Ovary (tissue), 9 donors: ENCODE data around the gene SPAG16. TPM values are rescaled to one million over a fixed set of nuclear protein-coding genes. Genes with fewer than 3 reads are reported as not detected.

Experiments
- DNase-seq, 5 donors: peaks; one replicate each; pipeline ENCODE4 v3.0.0-alpha.2; 2019 to 2020
- H3K27ac ChIP-seq, 2 donors: fragments of 200-600 bp; one replicate each; pipeline versions ENCODE4 v1.5.1 to v1.8.0; 2019 to 2022
- H3K27me3 ChIP-seq: fragments of 200-600 bp; one replicate; pipeline ENCODE4 v1.8.0; 2022
- H3K36me3 ChIP-seq: fragments of 200-600 bp; sonication (generic); one replicate; pipeline ENCODE4 v1.5.1; 2019
- H3K4me1 ChIP-seq: one replicate; pipeline ENCODE4 v1.8.1; 2013; ENCODE audit warnings: mild to moderate bottlenecking, moderate library complexity; ENCODE audit not compliant: insufficient read depth
- H3K4me3 ChIP-seq: fragments of 200-600 bp; sonication (generic); one replicate; pipeline ENCODE4 v1.5.1; 2017
- H3K9me3 ChIP-seq, 2 donors: fragments of 200-600 bp in 1 of 2; sonication (generic) in 1 of 2; one replicate each; pipeline versions ENCODE4 v1.5.1 to v1.8.1; 2013 to 2019; ENCODE audit warnings: mild to moderate bottlenecking in 1 of 2, moderate library complexity in 1 of 2
- EP300 ChIP-seq: sonication (generic); formaldehyde crosslinking; IDR thresholded peaks from one replicate; pipeline ENCODE4 v1.6.1; 2017; ENCODE audit warnings: antibody characterized with exemption
- POLR2A ChIP-seq: fragments of 450-650 bp; IDR thresholded peaks from one replicate; pipeline ENCODE4 v1.6.1; 2017; ENCODE audit warnings: antibody characterized with exemption, mild to moderate bottlenecking, moderate library complexity
- WGBS, 3 donors: extraction: QIAGEN DNeasy Blood & Tissue Kit in 1 of 3; methylation state at CpG; one replicate each; pipeline versions ENCODE4 v1.1.5 to v1.1.7; 2013 to 2017; 5-methylcytosine and 5-hydroxymethylcytosine counted together
- intact Hi-C, 4 donors: fragments of 100-400 bp; cut with DNase I; formaldehyde crosslinking; loops; one replicate each; pipeline versions ENCODE4 v1.11.0 to v1.15.1; 2022 to 2023
- polyA plus RNA-seq, 2 donors: library from polyadenylated mRNA; stranded (reverse); fragments of 200-250 nt in 1 of 2; fragments of 350-450 nt in 1 of 2; fragmentation: Illumina TruSeq in 1 of 2; extraction: RNeasy Lipid Tissue Mini Kit (QIAGEN cat#74804) in 1 of 2; gene quantifications; one replicate each; pipeline ENCODE4 v1.2.3, GENCODE V29; 2013 to 2014
- total RNA-seq, 7 donors: library from RNA; depleted of rRNA in 2 of 7; stranded (reverse); fragments of >200 nt in 2 of 7; fragmentation: NEBNext Ultra II Directional in 3 of 7; extraction: Animal tissue kit (Norgen Biotek cat#: 25700) in 3 of 7; gene quantifications; one replicate each; pipeline versions ENCODE4 v1.1.0 to v1.2.4, GENCODE V29; 2016 to 2023
- TF ChIP-seq, protein P1 (sequence below), 3 donors: fragments of 450-650 bp in 2 of 3; fragments of 200-600 bp in 1 of 3; IDR thresholded peaks; one replicate each; pipeline versions ENCODE4 v1.5.1 to v1.8.0; 2016 to 2022; ENCODE audit warnings: antibody characterized with exemption in 3 of 3, mild to moderate bottlenecking in 1 of 3
- donor health status: DM: no; HTN: no; CAD: no; lungs with moderate emphysema.
- donor health status: DM: no; HTN: no; CAD: no.
- donor health status: Bipolar disorder and iron deficiency.
- donor health status: DM: yes; HTN: yes; CAD: no.
- donor health status: DM: no; HTN: no; CAD: no.
- donor health status: DM: yes; HTN: yes; CAD: no.

SPAG16 gene
- total and polyA plus RNA-seq, 9 donors: 25.2 to 58.7 (median 28.9) TPM

DNA sequence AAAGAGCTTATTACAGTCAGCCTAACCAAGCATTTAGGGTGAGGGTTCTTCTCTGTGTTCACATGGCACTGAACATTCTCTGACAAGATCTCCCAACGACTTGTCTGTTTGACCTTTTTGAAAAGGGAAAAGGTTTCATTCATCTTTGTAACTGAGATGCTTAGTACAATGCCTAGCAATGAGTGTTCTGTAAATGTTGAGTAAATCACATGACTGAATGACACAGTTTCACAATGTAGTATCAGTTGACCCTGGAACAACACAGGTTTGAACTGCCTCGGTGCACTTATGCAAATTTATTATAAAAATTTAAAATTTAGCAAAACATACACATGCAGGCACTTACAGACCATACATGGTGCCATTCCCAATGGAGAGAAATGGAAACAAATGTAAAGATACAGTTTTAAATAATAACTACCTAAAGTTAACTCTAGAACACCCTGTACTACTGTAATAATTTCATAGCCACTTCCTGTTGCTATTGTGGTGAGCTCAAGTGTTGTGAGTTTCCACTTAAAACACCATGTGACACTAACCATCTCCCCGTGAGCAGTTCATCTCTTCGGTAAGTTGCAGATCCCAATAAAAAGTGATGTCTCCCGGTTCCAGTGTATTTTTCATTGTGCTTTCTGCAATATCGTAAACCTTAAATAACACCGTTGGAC, 1092.5 kb downstream of the SPAG16 start:
- intact Hi-C loops: loop anchor here in 1 of 4 donors (5.0 kb wide), 1 partner anchor 239 kb away; no protein-coding TSS in a partner anchor
- Histone ChIP-seq H3K27me3 (no peaks in the 10 kb centered on the region), H3K36me3 (no peaks in the 10 kb centered on the region), H3K4me1 (no peaks in the 10 kb centered on the region), H3K27ac (no peak overlapping the region), H3K9me3 (no peaks in the 10 kb centered on the region), H3K4me3 (no peak overlapping the region)
- 81 to 83% (median 83%) methylated on average over 7 of the region's 7 CpGs for WGBS, 3 donors
- no peak for DNase-seq
- TF ChIP-seq, protein P1, sequence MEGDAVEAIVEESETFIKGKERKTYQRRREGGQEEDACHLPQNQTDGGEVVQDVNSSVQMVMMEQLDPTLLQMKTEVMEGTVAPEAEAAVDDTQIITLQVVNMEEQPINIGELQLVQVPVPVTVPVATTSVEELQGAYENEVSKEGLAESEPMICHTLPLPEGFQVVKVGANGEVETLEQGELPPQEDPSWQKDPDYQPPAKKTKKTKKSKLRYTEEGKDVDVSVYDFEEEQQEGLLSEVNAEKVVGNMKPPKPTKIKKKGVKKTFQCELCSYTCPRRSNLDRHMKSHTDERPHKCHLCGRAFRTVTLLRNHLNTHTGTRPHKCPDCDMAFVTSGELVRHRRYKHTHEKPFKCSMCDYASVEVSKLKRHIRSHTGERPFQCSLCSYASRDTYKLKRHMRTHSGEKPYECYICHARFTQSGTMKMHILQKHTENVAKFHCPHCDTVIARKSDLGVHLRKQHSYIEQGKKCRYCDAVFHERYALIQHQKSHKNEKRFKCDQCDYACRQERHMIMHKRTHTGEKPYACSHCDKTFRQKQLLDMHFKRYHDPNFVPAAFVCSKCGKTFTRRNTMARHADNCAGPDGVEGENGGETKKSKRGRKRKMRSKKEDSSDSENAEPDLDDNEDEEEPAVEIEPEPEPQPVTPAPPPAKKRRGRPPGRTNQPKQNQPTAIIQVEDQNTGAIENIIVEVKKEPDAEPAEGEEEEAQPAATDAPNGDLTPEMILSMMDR (IDR thresholded peaks at IDR 0.05): no peak
- TF ChIP-seq EP300: no peak
- no peak for TF ChIP-seq POLR2A

GRCh38 chr2:214377286-214377624, 1093.0 kb downstream of the SPAG16 start:
- H3K4me1 ChIP-seq: no peaks in the 10 kb centered on the region
- DNase-seq: no peak
- no peaks in the 10 kb centered on the region for H3K36me3 ChIP-seq
- intact Hi-C loops: loop anchor here in 1 of 4 donors (5.0 kb wide), 1 partner anchor 240 kb away; no protein-coding TSS in a partner anchor
- no peak overlapping the region for H3K27ac ChIP-seq
- no peaks in the 10 kb centered on the region for H3K9me3 ChIP-seq
- TF ChIP-seq POLR2A (no peak), EP300 (no peak)
- TF ChIP-seq, protein P1 (IDR thresholded peaks at IDR 0.05): no peak
- H3K4me3 ChIP-seq: no peak overlapping the region
- H3K27me3 ChIP-seq: no peaks in the 10 kb centered on the region
- WGBS, 3 donors: 89 to 93% (median 90%) methylated on average over 5 of the region's 5 CpGs

DNA sequence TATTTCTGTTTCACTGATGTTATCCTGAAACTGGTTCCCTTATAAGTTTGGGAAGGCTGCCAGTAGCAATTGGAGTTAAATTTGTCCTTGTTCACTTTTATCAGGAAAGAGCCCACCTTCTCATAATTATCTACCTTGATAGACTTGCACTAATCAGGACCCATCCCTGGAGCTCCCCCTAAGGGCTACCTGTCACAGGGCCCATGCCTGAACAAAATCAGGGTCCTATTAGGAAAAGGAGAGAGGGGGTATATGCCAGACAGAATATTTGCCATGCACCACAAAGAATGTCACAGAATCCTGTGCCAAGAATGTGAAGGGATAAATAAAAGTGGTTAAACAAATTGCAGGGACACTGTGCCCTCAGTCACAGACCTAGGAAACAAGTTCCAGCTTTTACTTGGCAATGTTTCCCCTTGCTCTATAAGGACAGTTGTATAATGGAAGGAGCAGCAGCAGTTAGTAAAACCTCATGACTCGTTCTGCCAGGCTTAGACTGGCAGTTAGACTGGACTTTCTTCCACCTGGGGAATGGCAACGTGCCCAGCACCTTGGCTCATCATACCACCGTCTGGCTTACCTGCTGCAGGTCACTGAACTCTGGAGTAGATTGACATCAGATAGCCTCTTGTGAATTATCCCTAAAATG, 1094.3 kb downstream of the SPAG16 start:
- H3K36me3 ChIP-seq: no peaks in the 10 kb centered on the region
- H3K27ac ChIP-seq: no peak overlapping the region
- TF ChIP-seq, protein P1 (IDR thresholded peaks at IDR 0.05): no peak
- TF ChIP-seq EP300 (no peak), POLR2A (no peak)
- no peaks in the 10 kb centered on the region for H3K9me3 ChIP-seq
- WGBS, 3 donors: 50 to 69% (median 63%) methylated on average over 3 of the region's 3 CpGs
- H3K27me3 ChIP-seq: no peaks in the 10 kb centered on the region
- no peak for DNase-seq
- H3K4me1 ChIP-seq: no peaks in the 10 kb centered on the region
- no peak overlapping the region for H3K4me3 ChIP-seq
- intact Hi-C loops: loop anchor here in 1 of 4 donors (5.0 kb wide), 1 partner anchor 241 kb away; no protein-coding TSS in a partner anchor

DNA sequence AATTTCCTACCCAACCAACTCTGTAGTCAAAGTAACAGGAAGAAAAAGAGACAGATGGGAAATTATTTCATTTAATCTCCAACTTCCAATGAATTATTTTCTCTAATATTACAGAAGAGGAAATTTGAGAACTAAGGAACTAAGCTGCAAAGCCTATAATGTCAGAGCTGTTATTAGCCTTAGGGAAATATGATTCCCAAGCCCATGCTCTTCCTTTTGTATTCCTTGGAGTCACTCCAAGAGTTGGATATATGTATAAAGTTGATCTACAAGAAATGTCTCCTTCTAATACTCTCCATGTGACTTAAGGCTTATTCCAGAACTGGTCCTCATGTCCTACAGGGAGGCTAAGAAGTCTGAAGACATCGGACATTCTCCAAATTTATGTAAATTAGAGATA, 1095.0 kb downstream of the SPAG16 start:
- intact Hi-C loops: loop anchor here in 1 of 4 donors (5.0 kb wide), 1 partner anchor 242 kb away; no protein-coding TSS in a partner anchor
- Histone ChIP-seq H3K9me3 (no peaks in the 10 kb centered on the region), H3K27ac (no peak overlapping the region), H3K27me3 (no peaks in the 10 kb centered on the region), H3K4me3 (no peak overlapping the region), H3K36me3 (no peaks in the 10 kb centered on the region), H3K4me1 (no peaks in the 10 kb centered on the region)
- 72 to 88% (median 79%) methylated on average over 1 of the region's 1 CpG for WGBS, 3 donors
- TF ChIP-seq POLR2A (no peak), EP300 (no peak)
- TF ChIP-seq, protein P1 (IDR thresholded peaks at IDR 0.05): no peak
- DNase-seq: no peak
